K562 (cell line): Measurements from ENCODE around the gene EGR2. TPM values are rescaled to one million over a fixed set of nuclear protein-coding genes. Genes with fewer than 3 reads are reported as not detected.

Experiments used
- ATAC-seq: fragments of 200-7000 bp; cut with Tn5 transposase; 3 replicates; pipeline ENCODE4 v1.9.1; 2020; ENCODE audit warnings: moderate library complexity
- BruUV-seq: library from RNA; stranded (reverse); fragments of 400-500 nt; replicated peaks from 2 replicates; lab custom pipeline; 2021; lab: Mats Ljungman, UMichigan
- CTCF ChIA-PET: fragments of 300-600 bp; formaldehyde crosslinking; extraction: SDS; loops from one replicate; lab custom pipeline; 2021; ENCODE audit warnings: low intra/inter-chr PET ratio; lab: Yijun Ruan, JAX
- POLR2A ChIA-PET: fragments of 300-600, 350-650 bp; sonication (Branson Sonifier 250); formaldehyde crosslinking; extraction: SDS; loops from one replicate; lab custom pipeline; 2021; ENCODE audit warnings: antibody characterized with exemption, inconsistent platforms; lab: Yijun Ruan, JAX
- DNase-seq, 4 experiments: peaks; one replicate each; pipeline versions ENCODE4 v3.0.0 to v3.0.0-alpha.2; 2011 to 2018; ENCODE audit warnings: low spot score in 3 of 4, mixed read lengths in 3 of 4; ENCODE audit errors: extremely low read depth in 1 of 4
- FAIRE-seq: peaks from 2 replicates; lab custom pipeline; 2011; peaks lifted over from hg19 to GRCh38; lab: Jason Lieb, UNC
- H2AFZ ChIP-seq: 2 replicates; pipeline ENCODE4 v1.6.0; 2011; ENCODE audit warnings: low read depth, low read length, control low read depth, inconsistent platforms
- H3K27ac ChIP-seq: fragments of 200-600 bp; 3 replicates; pipeline ENCODE4 v1.8.0; 2011; ENCODE audit warnings: low read depth, mild to moderate bottlenecking, control low read depth, inconsistent platforms, low read length, moderate library complexity, mixed read lengths; ENCODE audit errors: extremely low read depth
- H3K27me3 ChIP-seq, 2 experiments: fragments of 300-600 bp in 1 of 2; 2 replicates in 1 of 2; 3 replicates in 1 of 2; pipeline versions ENCODE4 v1.6.0 to v1.8.0; 2011; ENCODE audit warnings: inconsistent platforms in 2 of 2, low read length in 2 of 2, mild to moderate bottlenecking in 1 of 2, mixed read lengths in 1 of 2, moderate library complexity in 1 of 2; ENCODE audit not compliant: control insufficient read depth in 2 of 2, insufficient read depth in 2 of 2
- H3K36me3 ChIP-seq: fragments of 300-600 bp; 3 replicates; pipeline ENCODE4 v1.8.0; 2011; ENCODE audit warnings: mild to moderate bottlenecking, low read length, inconsistent platforms; ENCODE audit not compliant: control insufficient read depth, insufficient read depth
- H3K4me1 ChIP-seq, 2 experiments: fragments of 200-600 bp in 1 of 2; replicated peaks in 1 of 2; 2 replicates in 1 of 2; 3 replicates in 1 of 2; pipeline versions ENCODE4 v1.5.1 to v1.8.0; 2011; ENCODE audit warnings: inconsistent platforms in 2 of 2, low read length in 2 of 2, mild to moderate bottlenecking in 1 of 2, mixed read lengths in 1 of 2, moderate library complexity in 1 of 2; ENCODE audit not compliant: control insufficient read depth in 2 of 2, insufficient read depth in 2 of 2
- H3K4me2 ChIP-seq: 2 replicates; pipeline ENCODE4 v1.6.1; 2011; ENCODE audit warnings: low read length, control low read depth, inconsistent platforms, mixed read lengths; ENCODE audit not compliant: insufficient read depth
- H3K4me3 ChIP-seq: fragments of 200-600 bp; sonication (generic), shearing (Covaris generic); 2 replicates; pipeline ENCODE4 v1.5.1; 2016; ENCODE audit warnings: control low read depth, inconsistent platforms
- H3K79me2 ChIP-seq: fragments of 200-600 bp; 3 replicates; pipeline ENCODE4 v1.8.0; 2011; ENCODE audit warnings: low read length, inconsistent platforms; ENCODE audit not compliant: control insufficient read depth, insufficient read depth
- H3K9ac ChIP-seq, 2 experiments: 2 replicates each; pipeline versions ENCODE4 v1.6.0 to v1.6.1; 2011; ENCODE audit warnings: low read depth in 2 of 2, low read length in 2 of 2, control low read depth in 1 of 2, inconsistent platforms in 1 of 2, mild to moderate bottlenecking in 1 of 2, mixed read lengths in 1 of 2; ENCODE audit not compliant: insufficient read depth in 1 of 2
- H3K9me1 ChIP-seq: one replicate; pipeline ENCODE4 v1.6.0; 2011; ENCODE audit warnings: inconsistent platforms, mild to moderate bottlenecking, low read length, moderate library complexity; ENCODE audit not compliant: control insufficient read depth, insufficient read depth
- H3K9me3 ChIP-seq: replicated peaks from 2 replicates; pipeline ENCODE4 v1.5.1; 2011; ENCODE audit warnings: low read depth, low read length, inconsistent platforms; ENCODE audit not compliant: control insufficient read depth, insufficient read depth
- H4K20me1 ChIP-seq: replicated peaks from 2 replicates; pipeline ENCODE4 v1.6.1; 2011; ENCODE audit warnings: low read length, inconsistent platforms, mixed read lengths; ENCODE audit not compliant: control insufficient read depth, insufficient read depth
- CREB1 ChIP-seq, 2 experiments: sonication (generic) in 1 of 2; formaldehyde crosslinking in 1 of 2; IDR thresholded peaks; 2 replicates each; pipeline versions ENCODE4 v1.6.1 to v1.8.0; 2012 to 2022; ENCODE audit warnings: inconsistent platforms in 1 of 2, mild to moderate bottlenecking in 1 of 2, missing genetic modification reagents in 1 of 2, moderate library complexity in 1 of 2
- NR3C1 ChIP-seq: sonication (generic); formaldehyde crosslinking; IDR thresholded peaks from 2 replicates; pipeline ENCODE4 v1.8.1; 2022; ENCODE audit warnings: missing genetic modification reagents
- XRCC5 ChIP-seq: fragments of 200-400 bp; formaldehyde crosslinking; IDR thresholded peaks from 2 replicates; pipeline ENCODE4 v1.6.1; 2017; ENCODE audit warnings: low read depth, mild to moderate bottlenecking, low read length
- ZFP36 ChIP-seq: fragments of 150-350 bp; IDR thresholded peaks from 2 replicates; pipeline ENCODE4 v1.6.1; 2018; ENCODE audit warnings: low read length, low read depth; ENCODE audit not compliant: partially characterized antibody
- WGBS: fragments of 100-300 bp; shearing (Covaris generic); methylation state at CpG from one replicate; pipeline ENCODE4 v1.1.6; 2016; ENCODE audit warnings: low coverage, mixed read lengths; ENCODE audit not compliant: insufficient coverage; ENCODE audit errors: missing lambda C conversion rate; 5-methylcytosine and 5-hydroxymethylcytosine counted together
- in situ Hi-C: fragments of 300-500 bp; cut with MboI; formaldehyde crosslinking; loops from 4 replicates; pipeline ENCODE4 v1.15.0; 2018; ENCODE audit warnings: inconsistent platforms, mixed read lengths
- intact Hi-C: fragments of 100-400 bp; cut with micrococcal nuclease; formaldehyde crosslinking; loops from 2 replicates; pipeline ENCODE4 v1.14.2; 2022
- polyA plus RNA-seq, 8 experiments: library from polyadenylated mRNA; depleted of rRNA in 4 of 8; stranded (reverse) in 5 of 8; unstranded in 3 of 8; fragments of >200 nt; fragmentation: Nextera tagmentation in 2 of 8; fragmentation: Illumina TruSeq in 1 of 8; extraction: Ambion mirVana in 2 of 8; extraction: Trizol in 1 of 8; gene quantifications; 2 replicates each; pipeline versions ENCODE4 v1.2.1 to v1.2.3, GENCODE V29; 2011 to 2014; ENCODE audit warnings: inconsistent platforms in 1 of 8, missing spikeins in 1 of 8
- total RNA-seq, 7 experiments: library from RNA; depleted of rRNA in 6 of 7; stranded (reverse); fragments of >200 nt in 6 of 7; fragmentation: Illumina TruSeq in 2 of 7; extraction: Trizol in 2 of 7; gene quantifications; 2 replicates each; pipeline versions ENCODE4 v1.2.1 to v1.2.3, GENCODE V29; 2011 to 2021; ENCODE audit warnings: low replicate concordance in 1 of 7
- TF ChIP-seq, protein P1 (sequence below): fragments of 200-800 bp; sonication (Bioruptor generic); IDR thresholded peaks from 2 replicates; pipeline ENCODE4 v1.6.1; 2016; ENCODE audit warnings: missing genetic modification characterization, missing compliant biosample characterization

The EGR2 gene
- total and polyA plus RNA-seq, 9 of the 15 experiments (the other 6 are each of a cell fraction or from before 2014, with no cell fraction given), result 0.08 to 0.18 (median 0.12) TPM; not detected in 4

DNA sequence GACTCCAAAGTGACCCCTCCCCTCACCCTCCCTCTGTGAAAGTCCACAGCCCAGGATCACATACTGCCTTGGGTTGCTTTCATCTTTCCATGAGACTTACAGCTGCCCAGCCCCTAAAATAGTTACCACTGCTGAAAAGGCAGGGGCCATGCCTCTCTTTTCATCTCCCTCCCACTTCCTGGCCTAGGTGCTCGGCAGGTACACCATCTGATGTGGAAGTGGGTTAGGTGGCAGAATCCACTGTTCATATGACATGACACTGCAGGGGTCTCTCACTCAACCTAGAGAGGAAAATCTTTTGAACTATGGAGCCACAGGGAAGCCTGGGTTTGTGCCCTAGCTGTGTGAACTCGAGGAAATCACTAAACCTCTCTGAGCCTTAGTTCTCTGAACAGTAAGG is 50.4 kb downstream of the EGR2 start:
- FAIRE-seq (no peak), DNase-seq (no peak), ATAC-seq (no peak)
- peaks cover 3 to 5% of the 10 kb centered on the region in 2 experiments; a peak in 3 of 5 replicates for H3K27me3 ChIP-seq
- ChIA-PET CTCF (no interaction called here), POLR2A (no interaction called here)
- H3K36me3 ChIP-seq, result no peaks in the 10 kb centered on the region
- in situ Hi-C loops (no loop called here), intact Hi-C loops (no loop called here)
- H3K4me1 ChIP-seq, result no peaks in the 10 kb centered on the region; a peak in 1 of 5 replicates
- no peaks in the 10 kb centered on the region for H3K79me2 ChIP-seq
- no peak overlapping the region for H3K4me2 ChIP-seq
- no peak overlapping the region for H2AFZ ChIP-seq
- no peaks in the 10 kb centered on the region for H4K20me1 ChIP-seq
- TF ChIP-seq CREB1 (IDR thresholded peaks at IDR 0.05), result no peak
- no peak for TF ChIP-seq CREB1 (CRISPR knock-in tag; IDR thresholded peaks at IDR 0.05)
- TF ChIP-seq XRCC5, result no peak
- no peak for TF ChIP-seq NR3C1 (CRISPR knock-in tag)
- TF ChIP-seq, protein P1, sequence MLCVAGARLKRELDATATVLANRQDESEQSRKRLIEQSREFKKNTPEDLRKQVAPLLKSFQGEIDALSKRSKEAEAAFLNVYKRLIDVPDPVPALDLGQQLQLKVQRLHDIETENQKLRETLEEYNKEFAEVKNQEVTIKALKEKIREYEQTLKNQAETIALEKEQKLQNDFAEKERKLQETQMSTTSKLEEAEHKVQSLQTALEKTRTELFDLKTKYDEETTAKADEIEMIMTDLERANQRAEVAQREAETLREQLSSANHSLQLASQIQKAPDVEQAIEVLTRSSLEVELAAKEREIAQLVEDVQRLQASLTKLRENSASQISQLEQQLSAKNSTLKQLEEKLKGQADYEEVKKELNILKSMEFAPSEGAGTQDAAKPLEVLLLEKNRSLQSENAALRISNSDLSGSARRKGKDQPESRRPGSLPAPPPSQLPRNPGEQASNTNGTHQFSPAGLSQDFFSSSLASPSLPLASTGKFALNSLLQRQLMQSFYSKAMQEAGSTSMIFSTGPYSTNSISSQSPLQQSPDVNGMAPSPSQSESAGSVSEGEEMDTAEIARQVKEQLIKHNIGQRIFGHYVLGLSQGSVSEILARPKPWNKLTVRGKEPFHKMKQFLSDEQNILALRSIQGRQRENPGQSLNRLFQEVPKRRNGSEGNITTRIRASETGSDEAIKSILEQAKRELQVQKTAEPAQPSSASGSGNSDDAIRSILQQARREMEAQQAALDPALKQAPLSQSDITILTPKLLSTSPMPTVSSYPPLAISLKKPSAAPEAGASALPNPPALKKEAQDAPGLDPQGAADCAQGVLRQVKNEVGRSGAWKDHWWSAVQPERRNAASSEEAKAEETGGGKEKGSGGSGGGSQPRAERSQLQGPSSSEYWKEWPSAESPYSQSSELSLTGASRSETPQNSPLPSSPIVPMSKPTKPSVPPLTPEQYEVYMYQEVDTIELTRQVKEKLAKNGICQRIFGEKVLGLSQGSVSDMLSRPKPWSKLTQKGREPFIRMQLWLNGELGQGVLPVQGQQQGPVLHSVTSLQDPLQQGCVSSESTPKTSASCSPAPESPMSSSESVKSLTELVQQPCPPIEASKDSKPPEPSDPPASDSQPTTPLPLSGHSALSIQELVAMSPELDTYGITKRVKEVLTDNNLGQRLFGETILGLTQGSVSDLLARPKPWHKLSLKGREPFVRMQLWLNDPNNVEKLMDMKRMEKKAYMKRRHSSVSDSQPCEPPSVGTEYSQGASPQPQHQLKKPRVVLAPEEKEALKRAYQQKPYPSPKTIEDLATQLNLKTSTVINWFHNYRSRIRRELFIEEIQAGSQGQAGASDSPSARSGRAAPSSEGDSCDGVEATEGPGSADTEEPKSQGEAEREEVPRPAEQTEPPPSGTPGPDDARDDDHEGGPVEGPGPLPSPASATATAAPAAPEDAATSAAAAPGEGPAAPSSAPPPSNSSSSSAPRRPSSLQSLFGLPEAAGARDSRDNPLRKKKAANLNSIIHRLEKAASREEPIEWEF (CRISPR knock-in tag), result no peak
- TF ChIP-seq ZFP36, result no peak
- no peak overlapping the region for H3K27ac ChIP-seq
- no peak overlapping the region for H3K9ac ChIP-seq
- H3K9me1 ChIP-seq, result no peaks in the 10 kb centered on the region
- no peak overlapping the region for H3K4me3 ChIP-seq
- WGBS, result 0% methylated on average over 2 of the region's 2 CpGs
- no peaks in the 10 kb centered on the region for H3K9me3 ChIP-seq
- no TSS peak for BruUV-seq
